HG03558 (cell line): Measurements from ENCODE around the gene SHCBP1.
"Not testable (repeated sequence)": the region's sequence is repeated elsewhere in the genome, so short reads cannot be mapped to it uniquely, and the experiment has no call there.

Experiments used
- ATAC-seq: cut with Tn5 transposase; IDR thresholded peaks from one replicate; pipeline ENCODE4 v1.9.1; 2021; ENCODE audit warnings: moderate number of reproducible peaks; ENCODE audit not compliant: unreplicated experiment; ENCODE audit errors: extremely low read depth

Gene SHCBP1

GRCh38 chr16:46621006-46621933 is at the start of gene SHCBP1:
Gene SHCBP1 (minus strand): TSS chr16:46621379. CDS start chr16:46621359, 20 bp downstream.
- peak; percentile 79 for ATAC-seq

GRCh38 chr16:46662123-46662522 is 40.9 kb upstream of the SHCBP1 start:
- ATAC-seq = no peak

GRCh38 chr16:46658925-46659324 is 37.7 kb upstream of the SHCBP1 start:
- ATAC-seq = peak; percentile 75

- ATAC-seq = no peak
Observed at GRCh38 chr16:46651305-46651704, 30.1 kb upstream of the SHCBP1 start.

- no peak for ATAC-seq
Observed at GRCh38 chr16:46650254-46650623, 29.1 kb upstream of the SHCBP1 start.

GRCh38 chr16:46649588-46650253 is 28.5 kb upstream of the SHCBP1 start:
- no peak for ATAC-seq

GRCh38 chr16:46648656-46649055 is 27.5 kb upstream of the SHCBP1 start:
- ATAC-seq = no peak

- no peak for ATAC-seq
Observed at GRCh38 chr16:46638947-46639925, 18.1 kb upstream of the SHCBP1 start.

- ATAC-seq = no peak
Observed at GRCh38 chr16:46632778-46633733, 11.9 kb upstream of the SHCBP1 start.

GRCh38 chr16:46629331-46630219 is 8.4 kb upstream of the SHCBP1 start:
- ATAC-seq = no peak

GRCh38 chr16:46627746-46628145 is 6.6 kb upstream of the SHCBP1 start:
- no peak for ATAC-seq

GRCh38 chr16:46626681-46627080 is 5.5 kb upstream of the SHCBP1 start:
- ATAC-seq = not testable (repeated sequence)

GRCh38 chr16:46624862-46625261 is 3.7 kb upstream of the SHCBP1 start:
- not testable (repeated sequence) for ATAC-seq

GRCh38 chr16:46623707-46624106 is 2.5 kb upstream of the SHCBP1 start:
- not testable (repeated sequence) for ATAC-seq

GRCh38 chr16:46623246-46623645 is 2.1 kb upstream of the SHCBP1 start:
- not testable (repeated sequence) for ATAC-seq

GRCh38 chr16:46621934-46622676 is 926 bp upstream of the SHCBP1 start:
- no peak for ATAC-seq

GRCh38 chr16:46620266-46621005 is 743 bp downstream of the SHCBP1 start:
- no peak for ATAC-seq
